Measurements from ENCODE around the gene RIPOR2.

GRCh38 chr6:24924580-24925356 is 11.0 kb downstream of the RIPOR2 start:
- TF ChIP-seq CTCF (IDR thresholded peaks at IDR 0.05; ENCODE audit: extremely low read depth in 1 of 2, insufficient read depth in 1 of 2, low read depth in 1 of 2, low read length in 2 of 2) (no peak), EZH2 (IDR thresholded peaks at IDR 0.05; ENCODE audit: borderline replicate concordance, low read depth, low read length, severe bottlenecking) (no peak), MYC (IDR thresholded peaks at IDR 0.05; ENCODE audit: low read depth, low read length) (no peak), GATA2 (IDR thresholded peaks at IDR 0.05; ENCODE audit: insufficient read depth, insufficient read length, low read depth, low read length) (no peak), POLR2A (IDR thresholded peaks at IDR 0.05; ENCODE audit: low read depth, low read length) (no peak), MAX (IDR thresholded peaks at IDR 0.05; ENCODE audit: insufficient read depth, insufficient read length) (no peak), POLR2AphosphoS5 (IDR thresholded peaks at IDR 0.05; ENCODE audit: insufficient read depth, low read depth, low read length) (no peak), FOS (IDR thresholded peaks at IDR 0.05; ENCODE audit: borderline replicate concordance, insufficient read depth, low read length) (no peak), JUN (IDR thresholded peaks at IDR 0.05; ENCODE audit: borderline replicate concordance, insufficient read depth, insufficient read length, low read depth) (no peak)

Data from endothelial cell of umbilical vein (primary cell).